Right forelimb (tissue), 1 donor: Measurements from ENCODE around the gene FRK.
A peak's percentile ranks its signal among the peaks of the same experiment; 100 is the strongest.
"Not testable (repeated sequence)": the region's sequence is repeated elsewhere in the genome, so short reads cannot be mapped to it uniquely, and the experiment has no call there.

ENCODE experiments used
- DNase-seq: peaks from one replicate; pipeline ENCODE4 v3.0.0-alpha.2; 2018

Gene FRK

DNA sequence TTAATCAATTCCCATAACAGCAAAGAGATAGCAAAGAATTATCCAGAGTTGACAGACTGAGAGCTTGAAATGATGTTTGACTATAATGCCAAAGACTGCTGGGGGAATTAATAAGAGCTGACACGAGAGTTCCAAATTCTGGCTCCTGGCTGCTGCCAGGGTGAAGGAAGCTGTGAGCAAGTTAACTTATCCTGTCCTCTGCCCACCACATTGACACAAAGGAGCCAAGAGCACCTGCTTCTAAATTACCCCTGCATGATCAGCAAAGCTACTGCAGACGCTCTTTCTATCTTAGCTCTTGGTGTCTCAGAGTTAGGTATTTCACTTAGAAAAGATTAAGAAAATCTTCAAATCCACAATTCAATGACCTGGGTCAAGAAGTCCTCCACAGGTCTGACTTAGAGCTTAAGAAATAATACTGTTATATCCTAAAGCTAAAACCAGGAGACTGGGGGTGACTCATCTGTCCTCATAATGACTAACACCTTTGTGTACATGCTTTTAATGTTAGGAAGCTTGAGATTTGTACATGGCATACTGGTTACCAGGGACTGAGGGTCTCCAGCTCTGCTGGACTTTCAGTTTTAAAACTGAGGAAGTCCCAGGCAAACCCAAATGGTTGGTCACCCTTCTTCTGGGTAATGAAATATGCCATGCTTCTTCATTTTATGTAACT lies 13.2 kb upstream of the FRK start:
- no peak for DNase-seq

DNA sequence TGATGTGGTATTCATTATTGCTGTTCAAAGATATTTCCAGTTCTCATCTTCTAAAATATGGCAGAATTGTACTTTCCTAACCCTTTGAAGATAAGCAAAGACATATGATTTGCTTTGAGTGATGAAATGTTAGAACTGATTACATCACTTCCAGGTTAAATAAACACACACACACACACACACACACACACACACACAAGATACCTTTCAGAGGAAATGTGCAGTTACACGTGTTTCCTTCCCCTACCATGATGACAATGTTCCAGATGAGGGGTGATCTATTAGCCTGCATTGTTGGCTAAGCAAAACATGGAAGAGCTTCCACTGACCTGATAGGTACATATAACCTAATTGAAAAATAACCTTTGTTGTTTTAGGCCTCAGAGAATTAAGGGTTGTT lies 11.7 kb upstream of the FRK start:
- no peak for DNase-seq

DNA sequence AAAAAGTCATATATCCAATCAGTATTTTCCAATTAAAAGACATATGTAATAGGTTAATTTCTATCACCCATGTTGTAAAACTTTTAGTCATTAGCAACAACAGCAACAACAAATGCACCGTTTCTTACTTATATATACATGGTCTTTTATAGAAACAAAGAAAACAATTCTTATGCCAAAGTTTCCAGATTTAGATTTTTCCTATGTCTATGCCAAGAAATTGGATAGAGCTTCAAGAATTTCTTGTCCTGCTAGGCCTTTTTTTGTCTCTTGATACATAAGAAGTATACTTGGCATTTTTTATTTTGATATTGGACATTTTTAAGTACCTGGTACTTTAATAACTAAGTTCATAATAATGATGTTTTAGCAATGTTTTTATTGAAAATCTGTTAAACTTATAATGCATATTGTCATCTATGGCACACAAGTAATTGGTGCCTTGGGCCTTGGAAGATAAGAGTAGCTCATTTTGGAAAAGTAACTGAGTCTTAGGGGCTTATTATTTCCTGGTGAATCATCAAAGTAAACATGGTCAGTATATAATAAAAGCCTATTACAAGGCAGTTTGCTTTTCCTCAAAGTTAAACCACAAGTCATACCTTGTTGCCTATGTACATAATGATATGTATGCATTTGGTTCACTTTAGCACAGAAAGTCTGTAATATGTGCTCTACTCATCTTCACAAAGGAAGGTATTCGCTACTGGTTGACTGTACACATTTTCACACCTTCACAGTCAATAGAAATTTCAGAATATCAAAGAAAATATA lies 10.1 kb upstream of the FRK start:
- DNase-seq = no peak

DNA sequence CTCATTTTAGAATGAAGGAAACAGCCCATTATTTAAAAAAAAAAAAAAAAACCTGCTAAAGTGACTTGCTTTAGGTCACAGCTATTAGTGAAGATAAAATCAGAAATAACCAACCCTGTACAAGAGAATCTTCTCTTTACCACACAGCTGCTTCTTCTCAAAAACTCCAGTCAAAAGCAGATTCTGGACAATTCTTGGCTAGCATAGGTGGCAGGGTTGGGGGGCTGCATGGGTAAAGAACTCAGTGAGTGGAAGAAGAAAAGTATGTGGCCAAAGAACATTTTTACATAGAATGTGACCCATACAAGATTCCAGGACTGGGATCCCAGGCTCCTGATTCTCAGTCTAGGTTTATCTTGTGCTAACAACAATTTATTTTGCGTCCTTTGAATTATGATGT lies 9.4 kb upstream of the FRK start:
- no peak for DNase-seq

DNA sequence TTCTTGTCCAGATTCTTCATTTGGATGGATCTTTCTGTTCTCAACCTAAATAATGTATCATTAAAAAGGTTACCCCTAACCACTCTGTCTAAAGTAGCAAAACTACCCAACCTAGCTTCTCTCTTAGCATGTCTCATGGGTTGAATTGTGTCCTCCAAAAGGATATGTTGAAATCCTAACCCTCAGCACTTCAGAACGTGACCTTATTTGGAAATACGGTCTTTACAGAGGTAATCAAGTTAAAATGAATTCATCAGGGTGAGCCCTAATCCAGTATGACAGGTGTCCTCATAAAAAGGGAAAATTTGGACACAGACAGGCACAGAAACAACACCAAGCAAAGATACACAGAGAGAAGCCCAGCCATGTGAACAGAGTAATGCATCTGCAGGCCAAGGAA lies 6.1 kb upstream of the FRK start:
- no peak for DNase-seq

DNA sequence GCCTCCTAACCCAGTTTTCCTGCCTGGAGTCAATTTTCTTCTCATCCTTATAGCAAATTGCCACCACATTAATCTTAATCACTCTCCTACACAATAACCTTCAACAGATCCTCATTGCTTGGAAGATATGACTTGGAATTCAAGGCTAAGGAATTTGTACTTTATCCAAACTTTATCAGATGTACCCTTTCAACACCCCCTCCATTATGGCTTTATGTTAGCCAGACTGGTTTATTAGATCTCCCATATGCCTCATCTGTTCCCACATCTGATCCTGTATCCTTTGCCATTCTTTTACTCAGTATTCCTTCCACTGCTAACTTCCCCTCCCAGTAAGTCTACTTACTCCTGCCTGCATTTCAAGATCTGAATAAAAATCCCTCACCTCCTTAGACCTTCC lies 4.0 kb upstream of the FRK start:
- no peak for DNase-seq

DNA sequence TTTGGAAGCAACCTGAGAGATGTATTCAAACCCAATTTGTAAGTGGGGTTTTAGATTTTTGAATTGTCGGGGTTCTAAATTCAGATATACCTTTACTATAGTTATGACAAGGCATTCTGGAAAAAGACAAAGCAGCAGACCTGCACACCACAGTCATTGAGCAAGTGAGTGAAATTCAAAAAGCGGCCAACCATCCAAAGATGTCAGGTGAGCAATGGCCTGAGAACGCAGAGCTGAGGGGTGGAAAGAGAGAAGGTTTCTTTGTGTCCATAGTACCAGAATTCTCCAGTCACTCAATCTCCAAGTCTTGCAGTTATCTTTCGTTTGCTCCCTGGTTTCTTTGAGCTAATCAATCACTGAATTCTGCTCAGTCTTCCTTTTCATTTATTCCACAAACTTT lies 1.8 kb upstream of the FRK start:
- no peak for DNase-seq

DNA sequence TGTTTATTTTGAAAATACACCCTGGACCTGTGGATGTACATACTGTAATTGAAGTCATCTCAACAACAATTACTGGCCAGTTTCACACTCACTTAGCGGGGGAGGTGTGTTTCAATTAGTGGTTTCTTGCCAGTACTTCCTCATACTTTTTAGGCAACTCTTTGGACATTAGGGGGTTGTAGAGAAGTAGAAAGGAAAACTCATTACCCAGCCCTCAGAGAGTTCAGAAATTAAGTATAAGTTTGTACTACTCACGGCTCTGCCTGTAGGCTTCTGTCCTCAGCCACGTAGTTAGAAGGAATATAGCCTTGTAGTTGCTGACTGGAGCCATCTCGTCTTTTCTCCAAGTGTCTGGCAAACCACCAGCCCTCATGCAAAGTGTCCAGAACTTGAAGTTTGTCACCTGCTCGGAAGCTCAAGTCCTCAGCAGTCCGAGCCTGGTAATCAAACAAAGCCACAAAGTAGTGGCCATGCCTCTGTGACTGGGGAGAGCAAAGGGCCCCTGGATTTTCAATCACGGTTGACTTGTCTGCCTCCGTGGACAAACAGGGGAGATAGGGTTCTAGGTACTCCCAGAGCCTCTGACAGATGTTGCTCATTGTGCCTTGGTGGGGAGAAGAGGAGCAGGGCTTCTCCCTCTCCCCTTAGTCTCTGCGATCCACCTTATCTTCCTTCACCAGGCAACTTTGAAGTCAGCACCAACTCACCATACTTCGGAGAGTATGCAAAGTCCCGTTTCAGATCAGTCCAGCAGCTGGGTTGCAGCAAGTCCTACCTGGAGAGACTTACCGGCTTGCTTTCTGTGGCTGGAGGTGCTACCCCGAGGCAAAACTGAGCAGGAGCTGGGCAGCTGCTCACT lies 749 bp downstream of the FRK start:
- DNase-seq = peak; percentile 37

DNA sequence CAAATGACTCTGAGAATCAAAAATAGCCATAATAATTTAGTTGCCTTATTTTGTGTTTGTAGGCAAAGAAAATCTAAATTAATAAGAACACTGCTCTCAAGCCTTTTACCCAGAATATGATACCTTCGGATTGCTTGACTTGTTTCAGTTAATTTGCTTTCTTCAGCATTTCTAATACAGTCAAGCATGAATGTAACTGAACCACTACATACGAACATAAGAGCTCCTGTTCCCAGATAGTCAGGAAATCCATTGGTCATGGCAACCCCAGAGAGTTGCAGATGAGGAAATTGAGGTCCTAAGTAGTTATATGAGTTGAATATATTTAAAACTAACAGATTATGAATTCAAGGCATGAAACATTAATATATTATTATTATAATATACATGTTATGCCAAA lies 2.9 kb downstream of the FRK start:
- no peak for DNase-seq

DNA sequence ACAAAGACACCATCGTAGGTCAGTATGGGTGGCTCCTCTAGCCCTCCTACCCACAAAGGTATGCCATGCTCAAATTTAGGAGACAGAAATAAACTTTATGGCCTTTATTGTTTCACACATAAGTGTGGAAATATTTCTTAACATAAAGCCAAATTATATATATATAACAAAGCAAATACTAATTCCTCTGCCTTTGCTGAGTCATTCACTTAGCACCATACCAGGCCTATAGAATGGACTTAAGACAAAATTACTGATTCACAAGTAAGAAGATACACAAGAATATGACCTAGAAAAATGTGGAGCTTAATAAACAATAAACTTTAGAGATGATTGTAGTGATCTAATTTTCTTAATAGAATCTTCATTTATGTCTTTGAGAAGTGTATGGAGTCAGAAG lies 5.2 kb downstream of the FRK start:
- DNase-seq = no peak

DNA sequence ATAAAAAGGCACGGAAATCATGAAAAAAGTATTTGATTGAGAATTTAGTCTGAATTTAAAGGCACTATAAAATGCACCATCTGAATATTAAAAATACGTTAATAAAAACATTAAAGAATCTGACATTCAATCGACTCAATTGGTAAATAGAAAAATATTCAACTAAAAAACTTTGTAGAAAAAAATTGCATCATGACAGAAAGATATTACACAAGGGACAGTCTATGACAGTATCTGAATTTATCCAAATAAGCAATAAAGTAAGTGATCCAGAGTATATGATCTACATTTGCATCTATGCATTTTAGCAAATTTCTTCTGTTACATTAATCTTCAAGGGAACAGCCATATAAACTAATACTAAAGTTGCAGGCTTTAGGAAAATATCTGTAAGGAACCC lies 9.4 kb downstream of the FRK start:
- DNase-seq = no peak

DNA sequence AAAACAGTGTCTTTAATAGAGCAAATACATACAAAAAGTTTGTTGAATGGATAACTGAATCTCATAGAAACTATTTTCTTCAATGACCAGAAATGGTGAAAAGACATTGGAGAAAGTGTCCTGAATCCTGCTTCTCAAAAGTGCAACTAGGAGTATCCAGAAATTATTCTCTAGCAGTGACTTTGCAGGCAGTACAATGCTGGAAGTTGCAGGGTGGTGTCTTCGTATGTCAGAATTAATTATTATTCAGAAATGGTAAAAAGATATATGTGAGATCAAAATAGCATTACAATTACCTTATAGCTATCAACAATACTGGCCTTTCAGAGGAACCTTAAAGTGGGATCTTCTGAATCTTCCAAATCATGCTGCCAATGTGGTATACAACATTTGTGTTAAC lies 10.0 kb downstream of the FRK start:
- no peak for DNase-seq

DNA sequence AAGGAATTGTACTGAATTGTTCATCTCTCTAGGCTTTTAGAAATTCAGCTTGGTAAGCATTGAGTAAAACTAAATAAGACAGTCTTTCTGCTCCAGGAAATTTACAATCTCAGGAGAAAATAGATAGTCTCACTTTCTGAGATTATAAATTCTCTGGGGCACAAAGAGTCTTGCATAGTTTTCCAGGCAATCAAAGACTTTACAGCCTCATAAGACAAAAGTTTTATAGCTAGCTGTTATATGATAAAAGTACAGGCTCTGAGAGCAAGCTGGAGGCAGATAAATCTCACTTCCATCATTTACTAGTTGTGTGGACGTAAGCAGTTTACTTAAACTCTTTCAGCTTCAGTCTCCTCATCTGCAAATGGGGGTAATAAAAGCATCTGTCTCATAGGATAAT lies 11.4 kb downstream of the FRK start:
- DNase-seq = no peak

DNA sequence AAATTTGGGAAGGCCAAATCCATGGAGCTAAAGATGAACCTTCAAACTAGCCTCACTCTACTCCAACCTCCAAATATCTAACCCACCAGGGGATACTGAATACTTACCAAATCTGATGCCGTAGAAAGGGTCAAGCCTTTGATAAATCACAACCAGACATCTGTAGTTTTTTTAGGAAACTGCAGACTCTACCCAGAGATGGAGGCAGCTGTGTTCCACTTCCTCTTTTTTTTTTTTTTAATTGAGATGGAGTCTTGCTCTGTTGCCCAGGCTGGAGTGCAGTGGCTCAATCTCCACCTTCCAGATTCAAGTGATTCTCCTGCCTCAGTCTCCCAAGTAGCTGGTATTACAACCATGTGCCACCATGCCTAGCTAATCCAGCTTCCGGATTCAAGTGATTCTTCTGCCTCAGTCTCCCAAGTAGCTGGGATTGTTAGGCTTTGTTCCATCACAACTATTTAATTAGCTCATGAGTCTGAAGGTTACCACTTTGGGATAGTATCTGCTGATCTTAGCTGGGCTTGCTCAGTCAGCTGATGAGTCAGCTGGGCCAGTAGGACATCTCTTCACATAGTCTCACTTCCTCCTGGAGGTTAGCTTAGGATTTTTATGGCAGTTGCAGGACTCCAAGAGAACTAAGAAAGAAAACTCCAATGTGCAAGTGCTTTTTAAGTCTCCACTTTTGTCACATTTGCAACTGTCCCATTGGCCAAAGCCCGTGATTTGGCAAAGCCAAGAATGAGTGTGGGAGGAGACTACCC lies 13.3 kb downstream of the FRK start:
- no peak for DNase-seq

DNA sequence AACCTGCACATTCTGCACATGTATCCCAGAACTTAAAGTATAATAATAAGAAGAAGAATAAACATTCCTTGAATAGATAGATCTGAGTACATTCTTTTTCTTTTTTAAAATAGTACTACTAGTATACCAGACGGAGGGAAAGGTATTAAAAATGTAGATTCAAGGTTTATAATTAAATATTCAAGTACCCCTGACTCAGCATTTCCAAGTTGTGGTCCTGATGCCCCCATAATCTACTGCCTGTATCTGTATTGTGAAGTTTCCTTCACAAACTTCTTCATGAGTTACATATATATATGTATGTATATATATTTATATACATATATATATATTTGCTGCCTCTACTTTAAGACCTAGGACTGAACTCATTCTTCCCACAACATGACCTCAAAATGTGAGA lies 14.0 kb downstream of the FRK start:
- no peak for DNase-seq

DNA sequence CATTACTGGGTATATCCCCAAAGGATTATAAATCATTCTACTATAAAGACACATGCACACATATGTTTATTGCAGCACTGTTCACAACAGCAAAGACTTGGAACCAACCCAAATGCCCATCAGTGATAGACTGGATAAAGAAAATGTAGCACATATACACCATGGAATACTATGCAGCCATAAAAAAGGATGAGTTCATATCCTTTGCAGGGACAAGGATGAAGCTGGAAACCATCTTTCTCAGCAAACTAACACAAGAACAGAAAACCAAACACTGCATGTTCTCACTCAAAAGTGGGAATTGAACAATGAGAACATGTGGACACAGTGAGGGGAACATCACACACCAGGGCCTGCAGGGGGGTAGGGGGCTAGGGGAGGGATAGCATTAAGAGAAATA lies 14.4 kb downstream of the FRK start:
- DNase-seq = not testable (repeated sequence)

DNA sequence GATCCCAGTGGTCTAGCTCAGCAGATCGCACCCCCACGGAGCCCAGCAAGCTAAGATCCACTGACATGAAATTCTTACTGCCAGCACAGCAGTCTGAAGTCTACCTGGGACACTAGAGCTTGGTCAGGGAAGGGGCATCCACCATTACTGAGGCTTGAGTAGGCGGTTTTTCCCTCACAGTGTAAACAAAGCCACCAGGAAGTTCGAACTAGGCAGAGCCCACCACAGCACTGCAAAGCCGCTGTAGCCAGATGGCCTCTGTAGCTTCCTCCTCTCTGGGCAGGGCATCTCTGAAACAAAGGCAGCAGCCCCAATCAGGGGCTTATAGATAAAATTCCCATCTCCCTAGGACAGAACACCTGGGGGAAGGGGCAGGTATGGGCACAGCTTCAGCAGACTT lies 18.8 kb downstream of the FRK start:
- no peak for DNase-seq

DNA sequence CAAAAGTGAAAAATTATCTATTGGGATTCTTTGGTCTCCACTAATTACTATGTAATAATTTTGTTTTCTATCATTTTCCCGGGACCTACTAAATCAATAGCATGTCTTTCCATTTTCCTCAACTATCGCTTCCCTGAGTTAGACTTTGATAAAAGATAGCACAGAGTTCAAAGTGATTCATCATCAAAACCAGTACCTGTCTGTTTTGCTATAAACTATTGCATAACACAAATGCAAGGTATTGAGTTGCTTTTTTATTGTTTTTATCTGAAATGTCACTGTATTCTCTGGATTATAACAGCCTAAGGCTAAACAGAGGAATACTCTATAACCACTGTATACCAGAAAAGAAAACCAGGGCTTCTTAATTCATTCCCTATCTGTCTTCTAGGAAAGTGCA lies 19.7 kb downstream of the FRK start:
- DNase-seq = no peak

DNA sequence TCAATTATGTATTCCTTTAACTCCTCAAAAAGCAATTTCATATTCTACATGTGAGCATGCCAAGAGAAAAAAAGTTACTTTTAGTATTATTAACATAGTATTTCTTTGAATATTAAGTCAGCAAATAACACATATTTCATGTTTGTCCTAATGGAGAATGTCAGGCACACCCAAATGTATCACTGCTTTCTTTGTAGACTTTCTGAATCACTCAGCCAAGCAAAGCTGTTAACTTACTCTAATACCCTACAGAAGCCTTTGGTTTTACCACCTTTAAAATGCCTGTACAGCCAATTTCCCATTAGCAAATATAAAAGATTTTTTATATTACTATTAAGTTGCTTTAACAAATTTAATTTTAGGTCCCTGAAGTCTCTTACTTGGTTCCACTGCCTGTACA lies 23.8 kb downstream of the FRK start:
- no peak for DNase-seq

DNA sequence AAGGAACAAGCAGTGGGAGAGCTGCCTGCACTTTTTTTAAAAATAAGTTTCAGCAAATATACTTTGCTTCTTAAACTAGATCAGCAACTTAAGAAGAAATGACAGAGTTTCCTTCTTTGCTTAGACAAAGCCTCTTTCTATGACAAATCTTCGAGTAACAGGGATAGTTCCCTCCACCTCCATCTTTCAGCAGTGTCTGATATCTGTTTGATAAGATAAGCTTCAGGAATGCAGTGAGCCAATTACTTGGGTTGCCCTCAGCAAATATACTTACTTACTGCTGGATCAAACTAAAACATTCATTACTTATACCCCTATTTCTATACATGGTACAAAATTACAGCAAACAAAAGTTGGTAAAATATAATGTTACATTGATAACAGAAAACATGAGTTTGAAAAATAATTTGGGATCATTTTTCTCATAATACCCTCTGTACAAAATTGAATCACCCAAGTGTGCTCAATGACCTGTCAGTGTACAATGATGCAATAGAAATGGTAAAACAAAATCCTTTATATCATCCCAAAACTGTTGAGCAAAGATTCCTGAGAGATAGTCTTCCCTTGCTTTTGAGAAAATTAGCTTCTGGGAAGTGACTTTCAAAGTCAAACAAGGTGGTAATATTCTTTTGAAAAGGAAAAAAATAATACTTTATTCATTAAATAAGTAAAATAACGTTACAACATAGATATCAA lies 24.5 kb downstream of the FRK start:
- DNase-seq = no peak

DNA sequence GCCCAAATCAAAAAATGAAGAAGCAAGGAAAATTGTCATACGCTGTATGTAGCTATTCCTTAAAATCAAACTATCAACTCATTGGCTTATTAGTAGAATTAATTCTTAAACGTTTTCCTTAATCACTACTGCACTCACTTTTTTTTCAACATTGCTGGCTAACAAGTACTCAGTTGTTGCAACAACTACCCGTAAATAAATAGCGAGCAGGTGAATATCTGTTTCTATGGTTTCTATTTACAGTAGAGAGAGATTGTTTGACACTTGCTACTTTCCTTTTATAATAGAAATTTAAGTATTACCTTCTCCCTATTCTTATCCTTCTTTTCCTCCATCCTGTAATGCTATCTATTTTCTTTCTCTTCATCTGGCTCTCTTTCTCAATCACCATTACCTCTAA lies 25.1 kb downstream of the FRK start:
- DNase-seq = no peak

DNA sequence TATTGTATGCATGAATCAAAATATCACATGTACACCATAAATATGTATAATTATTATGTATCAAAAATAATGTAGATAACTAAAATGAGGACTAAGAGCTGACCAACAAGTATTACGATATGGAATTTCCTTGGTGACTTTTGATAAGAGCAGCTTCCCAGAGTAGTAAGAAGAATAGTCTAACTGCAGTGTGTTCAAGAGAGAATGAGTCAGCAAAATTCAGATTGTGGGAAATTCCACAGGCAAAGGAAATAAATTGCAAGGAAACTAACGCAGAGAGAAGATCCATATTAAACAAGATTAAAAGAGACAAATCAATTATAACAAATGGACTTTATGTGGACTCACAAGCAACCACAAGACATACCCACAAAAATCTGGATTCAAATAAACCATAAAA lies 26.4 kb downstream of the FRK start:
- no peak for DNase-seq
